Subcutaneous abdominal adipose tissue (tissue), 5 donors: Measurements from ENCODE around the gene SORBS1.

Experiments
- H3K27ac ChIP-seq: one replicate; pipeline ENCODE4 v1.7.0; 2013; ENCODE audit warnings: low read depth, mild to moderate bottlenecking, inconsistent platforms, low read length, moderate library complexity
- H3K27me3 ChIP-seq, 5 donors: one replicate each; pipeline ENCODE4 v1.7.0; 2013; ENCODE audit warnings: low read length in 5 of 5, inconsistent platforms in 1 of 5; ENCODE audit not compliant: control insufficient read depth in 5 of 5, insufficient read depth in 4 of 5
- H3K36me3 ChIP-seq, 5 donors: one replicate each; pipeline ENCODE4 v1.7.0; 2013; ENCODE audit warnings: low read length in 5 of 5; ENCODE audit not compliant: control insufficient read depth in 5 of 5, insufficient read depth in 5 of 5
- H3K4me1 ChIP-seq, 5 donors: one replicate each; pipeline ENCODE4 v1.7.0; 2013; ENCODE audit warnings: low read length in 5 of 5, mild to moderate bottlenecking in 3 of 5, moderate library complexity in 1 of 5; ENCODE audit not compliant: control insufficient read depth in 5 of 5, insufficient read depth in 5 of 5
- H3K4me3 ChIP-seq, 5 donors: one replicate each; pipeline ENCODE4 v1.7.0; 2013; ENCODE audit warnings: low read length in 5 of 5, low read depth in 1 of 5
- H3K9ac ChIP-seq, 5 donors: one replicate each; pipeline ENCODE4 v1.7.0; 2013; ENCODE audit warnings: low read length in 5 of 5, mild to moderate bottlenecking in 4 of 5, moderate library complexity in 3 of 5
- H3K9me3 ChIP-seq, 5 donors: one replicate each; pipeline ENCODE4 v1.7.0; 2013; ENCODE audit warnings: low read length in 5 of 5; ENCODE audit not compliant: control insufficient read depth in 5 of 5
- donor health status: healthy.
- donor health status: healthy.
- donor health status: healthy.
- donor health status: healthy.
- donor health status: healthy.

SORBS1 gene

GRCh38 chr10:95558593-95559320 lies 2.4 kb downstream of the SORBS1 start:
- H3K9ac ChIP-seq = no peak overlapping the region
- no peak overlapping the region for H3K27ac ChIP-seq
- peaks cover 0 to 26% (median 16%) of the 10 kb centered on the region in 5 donors for H3K4me1 ChIP-seq
- H3K9me3 ChIP-seq = no peaks in the 10 kb centered on the region
- H3K4me3 ChIP-seq = peak overlapping the region in 3 of 5 donors; percentile 18 to 45 (median 39)
- no peaks in the 10 kb centered on the region for H3K27me3 ChIP-seq
- no peaks in the 10 kb centered on the region for H3K36me3 ChIP-seq

- no peak overlapping the region for H3K27ac ChIP-seq
- no peaks in the 10 kb centered on the region for H3K36me3 ChIP-seq
- H3K4me3 ChIP-seq = no peak overlapping the region
- H3K27me3 ChIP-seq = no peaks in the 10 kb centered on the region
- H3K4me1 ChIP-seq = peaks cover 0 to 26% (median 16%) of the 10 kb centered on the region in 5 donors
- peaks cover 0 to 5% (median 0%) of the 10 kb centered on the region in 5 donors for H3K9me3 ChIP-seq
- no peak overlapping the region for H3K9ac ChIP-seq
These were observed 4.0 kb downstream of the SORBS1 start for GRCh38 chr10:95556994-95557767.

- Histone ChIP-seq H3K9ac (no peak overlapping the region), H3K4me3 (no peak overlapping the region), H3K27ac (no peak overlapping the region), H3K4me1 (peaks cover 0 to 4% (median 0%) of the 10 kb centered on the region in 5 donors), H3K9me3 (peaks cover 0 to 5% (median 0%) of the 10 kb centered on the region in 5 donors), H3K27me3 (no peaks in the 10 kb centered on the region), H3K36me3 (no peaks in the 10 kb centered on the region)
These were observed 7.5 kb downstream of the SORBS1 start for GRCh38 chr10:95553674-95554073.

GRCh38 chr10:95552679-95553342 lies 8.4 kb downstream of the SORBS1 start:
- peaks cover 0 to 4% (median 0%) of the 10 kb centered on the region in 5 donors for H3K4me1 ChIP-seq
- no peak overlapping the region for H3K9ac ChIP-seq
- H3K27me3 ChIP-seq = no peaks in the 10 kb centered on the region
- no peaks in the 10 kb centered on the region for H3K36me3 ChIP-seq
- H3K4me3 ChIP-seq = no peak overlapping the region
- no peak overlapping the region for H3K27ac ChIP-seq
- peaks cover 0 to 5% (median 0%) of the 10 kb centered on the region in 5 donors for H3K9me3 ChIP-seq

- Histone ChIP-seq H3K4me1 (peaks cover 0 to 4% (median 0%) of the 10 kb centered on the region in 5 donors), H3K4me3 (no peak overlapping the region), H3K36me3 (no peaks in the 10 kb centered on the region), H3K9me3 (peaks cover 0 to 5% (median 0%) of the 10 kb centered on the region in 5 donors), H3K27me3 (no peaks in the 10 kb centered on the region), H3K9ac (no peak overlapping the region), H3K27ac (no peak overlapping the region)
These were observed 11.0 kb downstream of the SORBS1 start for GRCh38 chr10:95550073-95550672.

DNA sequence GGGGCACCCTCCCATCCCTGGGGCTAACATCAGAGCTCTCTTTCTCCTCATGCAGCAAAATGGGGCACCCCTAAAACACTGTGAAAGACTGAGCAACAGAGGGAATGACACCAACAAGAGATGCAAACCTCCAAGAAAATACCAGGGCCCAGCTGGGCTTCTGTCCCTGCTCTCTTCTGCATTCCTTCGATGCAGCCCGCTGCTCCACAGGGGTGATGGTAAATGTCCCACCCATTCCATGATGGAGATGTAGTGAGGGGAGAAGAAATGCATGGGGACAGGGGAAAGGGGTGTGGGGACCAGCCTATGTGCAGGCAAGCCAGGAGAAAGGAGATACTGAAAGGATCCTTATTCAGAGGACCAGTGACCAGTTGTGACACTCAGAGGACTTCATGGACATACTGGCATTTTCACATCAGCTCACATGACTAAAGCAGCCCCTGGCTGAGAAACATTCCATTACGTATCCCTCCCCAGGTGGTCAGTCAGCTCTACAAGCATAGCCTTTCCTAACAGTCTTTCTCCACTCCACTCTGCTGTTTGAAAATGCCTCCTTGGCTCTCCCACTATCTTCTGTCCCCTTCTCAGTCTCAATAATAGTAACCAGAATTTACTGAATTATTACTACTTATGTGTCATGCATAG lies 13.3 kb downstream of the SORBS1 start:
- Histone ChIP-seq H3K9me3 (peaks cover 0 to 2% (median 0%) of the 10 kb centered on the region in 5 donors), H3K9ac (no peak overlapping the region), H3K36me3 (no peaks in the 10 kb centered on the region), H3K4me1 (peaks cover 0 to 6% (median 0%) of the 10 kb centered on the region in 5 donors), H3K4me3 (no peak overlapping the region), H3K27me3 (no peaks in the 10 kb centered on the region), H3K27ac (no peak overlapping the region)

- H3K9me3 ChIP-seq = no peaks in the 10 kb centered on the region
- H3K27me3 ChIP-seq = no peaks in the 10 kb centered on the region
- peaks cover 0 to 10% (median 0%) of the 10 kb centered on the region in 5 donors for H3K4me1 ChIP-seq
- no peak overlapping the region for H3K27ac ChIP-seq
- no peak overlapping the region for H3K4me3 ChIP-seq
- no peak overlapping the region for H3K9ac ChIP-seq
- no peaks in the 10 kb centered on the region for H3K36me3 ChIP-seq
These were observed 14.0 kb downstream of the SORBS1 start for GRCh38 chr10:95547197-95547596.

DNA sequence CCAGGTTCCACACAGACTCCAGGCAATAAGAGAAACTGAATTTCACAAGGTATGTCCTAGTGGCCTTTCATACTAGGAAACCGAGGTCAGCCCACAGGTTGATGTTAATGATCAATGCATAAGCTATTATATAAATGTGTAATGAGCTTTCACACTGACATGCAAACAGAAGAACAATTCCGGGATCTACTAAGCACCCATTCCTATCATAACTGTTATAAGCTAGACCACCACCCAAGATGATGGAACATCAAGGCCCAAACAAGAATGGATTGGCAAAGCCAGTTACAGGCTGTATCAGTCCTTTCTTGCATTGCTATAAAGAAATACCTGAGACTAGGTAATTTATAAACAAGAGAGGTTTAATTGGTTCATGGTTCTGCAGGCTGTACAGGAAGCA lies 15.2 kb downstream of the SORBS1 start:
- Histone ChIP-seq H3K36me3 (no peaks in the 10 kb centered on the region), H3K9me3 (no peaks in the 10 kb centered on the region), H3K27ac (no peak overlapping the region), H3K4me3 (no peak overlapping the region), H3K27me3 (no peaks in the 10 kb centered on the region), H3K9ac (no peak overlapping the region), H3K4me1 (peaks cover 0 to 12% (median 0%) of the 10 kb centered on the region in 5 donors)

DNA sequence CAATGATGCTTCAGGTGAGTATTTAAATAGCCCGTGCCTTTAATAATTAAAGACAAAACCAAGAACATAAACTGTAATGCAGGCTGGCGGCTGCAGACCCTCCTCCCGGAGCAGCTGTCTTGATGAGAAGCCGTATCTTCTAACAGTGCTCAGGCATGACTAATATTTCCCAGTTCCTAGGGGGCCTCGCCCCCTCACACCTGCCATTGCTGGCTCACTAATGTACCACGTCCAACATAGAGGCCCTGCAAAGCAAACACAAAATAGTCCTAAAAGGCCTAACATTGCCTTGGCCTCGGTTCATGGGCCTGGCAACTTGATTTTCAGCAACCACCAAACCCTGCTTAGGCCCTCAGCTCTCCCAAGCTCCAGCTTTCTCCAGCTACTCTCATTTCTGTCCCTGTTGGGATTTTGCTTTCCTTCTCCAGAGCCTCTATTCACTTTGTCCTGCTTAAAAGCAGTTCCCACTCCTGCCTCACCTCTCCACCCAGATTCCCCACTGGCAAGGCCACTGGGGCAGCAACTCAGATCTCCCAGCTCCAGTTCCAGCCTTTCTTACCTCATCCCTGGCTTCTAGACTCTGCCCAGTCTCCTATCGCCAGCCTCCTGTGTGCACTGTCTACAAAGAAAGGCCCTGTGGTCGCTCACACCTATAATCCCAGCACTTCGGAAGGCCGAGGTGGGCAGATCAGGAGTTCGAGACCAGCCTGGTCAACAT lies 16.2 kb downstream of the SORBS1 start:
- Histone ChIP-seq H3K4me1 (peaks cover 0 to 16% (median 0%) of the 10 kb centered on the region in 5 donors), H3K36me3 (no peaks in the 10 kb centered on the region), H3K4me3 (no peak overlapping the region), H3K27me3 (no peaks in the 10 kb centered on the region), H3K27ac (no peak overlapping the region), H3K9me3 (no peaks in the 10 kb centered on the region), H3K9ac (no peak overlapping the region)
